GM21423 (cell line): Measurements from ENCODE around the gene UBAC2.
A peak's percentile ranks its signal among the peaks of the same experiment; 100 is the strongest.

Experiments
- ATAC-seq: cut with Tn5 transposase; IDR thresholded peaks from one replicate; pipeline ENCODE4 v1.9.1; 2021; ENCODE audit warnings: mild to moderate bottlenecking, moderate library complexity; ENCODE audit not compliant: unreplicated experiment

Gene UBAC2

GRCh38 chr13:99307648-99308339, 107.1 kb downstream of the UBAC2 start:
- peak; percentile 45 for ATAC-seq

- no peak for ATAC-seq
Measured at GRCh38 chr13:99308471-99309087, 107.9 kb downstream of the UBAC2 start.

GRCh38 chr13:99310382-99311031, 109.9 kb downstream of the UBAC2 start:
- ATAC-seq = peak; percentile 28

GRCh38 chr13:99311137-99311536, 110.5 kb downstream of the UBAC2 start:
- ATAC-seq = no peak

GRCh38 chr13:99311748-99312492, 111.3 kb downstream of the UBAC2 start:
- ATAC-seq = no peak

GRCh38 chr13:99312493-99312883, 111.8 kb downstream of the UBAC2 start:
- peak; percentile 39 for ATAC-seq

- no peak for ATAC-seq
Measured at GRCh38 chr13:99313501-99313900, 112.8 kb downstream of the UBAC2 start.

- no peak for ATAC-seq
Measured at GRCh38 chr13:99313941-99314340, 113.3 kb downstream of the UBAC2 start.

- ATAC-seq = no peak
Measured at GRCh38 chr13:99314640-99315176, 114.1 kb downstream of the UBAC2 start.

- ATAC-seq = no peak
Measured at GRCh38 chr13:99315186-99315585, 114.5 kb downstream of the UBAC2 start.

GRCh38 chr13:99316224-99316623, 115.6 kb downstream of the UBAC2 start:
- ATAC-seq = no peak

- no peak for ATAC-seq
Measured at GRCh38 chr13:99316657-99317256, 116.1 kb downstream of the UBAC2 start.

- ATAC-seq = no peak
Measured at GRCh38 chr13:99320693-99321481, 120.2 kb downstream of the UBAC2 start.

GRCh38 chr13:99321709-99322108, 121.1 kb downstream of the UBAC2 start:
- no peak for ATAC-seq

- peak; percentile 77 for ATAC-seq
Measured at GRCh38 chr13:99322297-99323103, 121.8 kb downstream of the UBAC2 start.

- ATAC-seq = no peak
Measured at GRCh38 chr13:99323488-99323887, 122.8 kb downstream of the UBAC2 start.

GRCh38 chr13:99326012-99326411, 125.4 kb downstream of the UBAC2 start:
- no peak for ATAC-seq

- no peak for ATAC-seq
Measured at GRCh38 chr13:99327126-99327525, 126.5 kb downstream of the UBAC2 start.

- ATAC-seq = no peak
Measured at GRCh38 chr13:99327761-99328160, 127.1 kb downstream of the UBAC2 start.
